Mesothelial cell of epicardium (in vitro differentiated cells): ENCODE measurements around the gene ZBTB8A. TPM values are rescaled to one million over a fixed set of nuclear protein-coding genes. Genes with fewer than 3 reads are reported as not detected.
"Not testable (repeated sequence)": the region's sequence is repeated elsewhere in the genome, so short reads cannot be mapped to it uniquely, and the experiment has no call there.

ENCODE experiments used
- DNase-seq, 2 experiments: peaks; one replicate each; pipeline ENCODE4 v3.0.0; 2021; ENCODE audit warnings: low spot score in 2 of 2; ENCODE audit not compliant: unreplicated experiment in 2 of 2
- H3K27ac Mint-ChIP-seq: 2 replicates; pipeline ENCODE4 v1.8.0; 2021; ENCODE audit warnings: mixed read lengths
- H3K27me3 Mint-ChIP-seq: 2 replicates; pipeline ENCODE4 v1.8.0; 2021; ENCODE audit warnings: low read depth, mixed read lengths
- H3K36me3 Mint-ChIP-seq: 2 replicates; pipeline ENCODE4 v1.8.0; 2021; ENCODE audit warnings: mixed read lengths
- H3K4me1 Mint-ChIP-seq: 2 replicates; pipeline ENCODE4 v1.8.0; 2021; ENCODE audit warnings: mixed read lengths
- H3K4me3 Mint-ChIP-seq: 2 replicates; pipeline ENCODE4 v1.8.0; 2021; ENCODE audit warnings: mild to moderate bottlenecking, moderate library complexity, mixed read lengths
- H3K9me3 Mint-ChIP-seq: 2 replicates; pipeline ENCODE4 v1.8.0; 2021; ENCODE audit warnings: mixed read lengths
- total RNA-seq: library from RNA; stranded (reverse); gene quantifications from 3 replicates; pipeline ENCODE4 v1.2.1, GENCODE V29; 2021
- TF ChIP-seq, protein P1 (sequence below): fragments of 200-600 bp; sonication (generic); IDR thresholded peaks from one replicate; pipeline ENCODE4 v1.5.0; 2021; ENCODE audit warnings: antibody characterized with exemption; ENCODE audit not compliant: unreplicated experiment

The ZBTB8A gene
- total RNA-seq, 1 donor from 2014 or later, result 14.8 TPM

- H3K27me3 Mint-ChIP-seq, result no peaks in the 10 kb centered on the region
- TF ChIP-seq, protein P1, sequence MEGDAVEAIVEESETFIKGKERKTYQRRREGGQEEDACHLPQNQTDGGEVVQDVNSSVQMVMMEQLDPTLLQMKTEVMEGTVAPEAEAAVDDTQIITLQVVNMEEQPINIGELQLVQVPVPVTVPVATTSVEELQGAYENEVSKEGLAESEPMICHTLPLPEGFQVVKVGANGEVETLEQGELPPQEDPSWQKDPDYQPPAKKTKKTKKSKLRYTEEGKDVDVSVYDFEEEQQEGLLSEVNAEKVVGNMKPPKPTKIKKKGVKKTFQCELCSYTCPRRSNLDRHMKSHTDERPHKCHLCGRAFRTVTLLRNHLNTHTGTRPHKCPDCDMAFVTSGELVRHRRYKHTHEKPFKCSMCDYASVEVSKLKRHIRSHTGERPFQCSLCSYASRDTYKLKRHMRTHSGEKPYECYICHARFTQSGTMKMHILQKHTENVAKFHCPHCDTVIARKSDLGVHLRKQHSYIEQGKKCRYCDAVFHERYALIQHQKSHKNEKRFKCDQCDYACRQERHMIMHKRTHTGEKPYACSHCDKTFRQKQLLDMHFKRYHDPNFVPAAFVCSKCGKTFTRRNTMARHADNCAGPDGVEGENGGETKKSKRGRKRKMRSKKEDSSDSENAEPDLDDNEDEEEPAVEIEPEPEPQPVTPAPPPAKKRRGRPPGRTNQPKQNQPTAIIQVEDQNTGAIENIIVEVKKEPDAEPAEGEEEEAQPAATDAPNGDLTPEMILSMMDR, result no peak
- H3K4me3 Mint-ChIP-seq, result no peak overlapping the region
- H3K27ac Mint-ChIP-seq, result no peak overlapping the region
- H3K9me3 Mint-ChIP-seq, result no peaks in the 10 kb centered on the region
- no peak for DNase-seq
- no peaks in the 10 kb centered on the region for H3K4me1 Mint-ChIP-seq
- peaks cover 22% of the 10 kb centered on the region for H3K36me3 Mint-ChIP-seq
Observed at GRCh38 chr1:32622806-32623681, 83.8 kb downstream of the ZBTB8A start.

DNA sequence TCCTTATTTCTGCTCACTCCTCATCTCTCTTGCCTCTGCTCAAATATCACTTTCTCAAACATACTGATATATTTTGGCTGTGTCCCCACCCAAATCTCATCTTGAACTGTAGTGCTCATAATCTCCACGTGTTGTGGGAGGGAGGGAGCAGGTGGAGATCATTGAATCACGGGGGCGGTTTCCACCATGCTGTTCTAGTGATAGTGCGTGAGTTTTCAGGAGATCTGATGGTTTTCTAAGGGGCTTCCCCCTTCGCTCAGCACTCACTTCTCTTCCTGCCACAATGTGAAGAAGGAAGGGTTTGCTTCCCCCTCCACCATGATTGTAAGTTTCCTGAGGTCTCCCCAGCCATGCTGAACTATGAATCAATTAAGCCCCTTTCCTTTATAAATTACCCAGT lies 84.5 kb downstream of the ZBTB8A start:
- no peaks in the 10 kb centered on the region for H3K27me3 Mint-ChIP-seq
- no peaks in the 10 kb centered on the region for H3K4me1 Mint-ChIP-seq
- peaks cover 20% of the 10 kb centered on the region for H3K36me3 Mint-ChIP-seq
- TF ChIP-seq, protein P1, result no peak
- H3K27ac Mint-ChIP-seq, result no peak overlapping the region
- H3K4me3 Mint-ChIP-seq, result no peak overlapping the region
- no peak for DNase-seq
- H3K9me3 Mint-ChIP-seq, result no peaks in the 10 kb centered on the region

DNA sequence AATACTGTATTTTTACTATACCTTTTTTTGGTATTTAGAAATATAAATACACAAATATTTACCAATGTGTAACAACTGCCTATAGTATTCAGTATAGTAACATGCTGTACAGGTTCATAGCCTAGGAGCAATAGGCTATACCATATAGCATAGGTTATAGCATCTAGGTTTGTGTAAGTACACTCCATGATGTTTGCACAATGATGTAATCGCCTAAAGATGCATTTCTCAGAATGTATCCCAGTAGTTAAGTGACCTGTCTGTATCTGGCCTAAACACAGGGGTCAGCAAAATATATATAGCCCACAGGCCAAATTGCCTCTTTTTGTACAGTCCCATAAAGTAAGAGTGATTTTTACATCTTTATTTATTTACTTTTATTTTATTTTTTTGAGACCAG lies 86.9 kb downstream of the ZBTB8A start:
- no peak overlapping the region for H3K27ac Mint-ChIP-seq
- no peaks in the 10 kb centered on the region for H3K9me3 Mint-ChIP-seq
- H3K36me3 Mint-ChIP-seq, result peaks cover 19% of the 10 kb centered on the region
- DNase-seq, result no peak
- TF ChIP-seq, protein P1, result no peak
- H3K4me1 Mint-ChIP-seq, result no peaks in the 10 kb centered on the region
- no peaks in the 10 kb centered on the region for H3K27me3 Mint-ChIP-seq
- no peak overlapping the region for H3K4me3 Mint-ChIP-seq

- TF ChIP-seq, protein P1, result no peak
- Mint-ChIP-seq H3K4me1 (no peaks in the 10 kb centered on the region), H3K9me3 (no peaks in the 10 kb centered on the region), H3K36me3 (peaks cover 14% of the 10 kb centered on the region), H3K4me3 (no peak overlapping the region), H3K27ac (no peak overlapping the region), H3K27me3 (no peaks in the 10 kb centered on the region)
- no peak for DNase-seq
Observed at GRCh38 chr1:32627596-32628162, 88.5 kb downstream of the ZBTB8A start.

GRCh38 chr1:32630173-32630572 lies 90.9 kb downstream of the ZBTB8A start:
- not testable (repeated sequence) for H3K27me3 Mint-ChIP-seq, H3K9me3 Mint-ChIP-seq, DNase-seq, H3K4me3 Mint-ChIP-seq, H3K4me1 Mint-ChIP-seq, H3K27ac Mint-ChIP-seq
- peaks cover 12% of the 10 kb centered on the region for H3K36me3 Mint-ChIP-seq

DNA sequence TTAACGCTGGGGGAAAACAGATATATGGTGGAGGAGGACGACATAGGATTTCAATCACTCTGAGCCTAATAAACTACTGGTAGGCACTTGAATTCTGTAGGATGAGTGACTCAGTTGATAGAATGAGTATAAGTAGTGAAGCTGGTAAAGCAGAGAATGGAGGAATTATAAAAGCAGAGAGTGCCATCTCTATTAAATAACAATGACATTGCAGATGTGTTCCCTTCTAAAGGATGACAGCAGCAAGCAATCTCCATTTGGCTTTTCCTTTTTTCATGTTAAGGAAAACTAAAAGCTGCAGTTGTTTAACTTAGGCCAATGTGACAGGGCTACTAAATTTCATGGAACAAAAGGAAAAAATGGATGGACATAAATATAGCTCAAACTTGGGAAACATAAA lies 93.6 kb downstream of the ZBTB8A start:
- H3K36me3 Mint-ChIP-seq, result peaks cover 13% of the 10 kb centered on the region
- no peak overlapping the region for H3K27ac Mint-ChIP-seq
- H3K4me1 Mint-ChIP-seq, result peaks cover 17% of the 10 kb centered on the region
- no peaks in the 10 kb centered on the region for H3K27me3 Mint-ChIP-seq
- DNase-seq, result no peak
- TF ChIP-seq, protein P1, result no peak
- no peaks in the 10 kb centered on the region for H3K9me3 Mint-ChIP-seq
- no peak overlapping the region for H3K4me3 Mint-ChIP-seq
